Urinary bladder (tissue), 4 donors: Measurements from ENCODE around the gene TMEM121. TPM values are rescaled to one million over a fixed set of nuclear protein-coding genes. Genes with fewer than 3 reads are reported as not detected.
"Not testable (repeated sequence)": the region's sequence is repeated elsewhere in the genome, so short reads cannot be mapped to it uniquely, and the experiment has no call there.

Experiments
- DNase-seq: peaks from one replicate; pipeline ENCODE4 v3.0.0-alpha.2; 2015; ENCODE audit errors: extremely low spot score
- H3K27ac ChIP-seq: one replicate; pipeline ENCODE4 v1.5.1; 2013; ENCODE audit warnings: low read depth, mild to moderate bottlenecking, moderate library complexity
- H3K36me3 ChIP-seq: one replicate; pipeline ENCODE4 v1.6.1; 2013; ENCODE audit warnings: mild to moderate bottlenecking, moderate library complexity; ENCODE audit not compliant: insufficient read depth
- H3K4me1 ChIP-seq: one replicate; pipeline ENCODE4 v1.6.1; 2013; ENCODE audit warnings: mild to moderate bottlenecking, moderate library complexity; ENCODE audit not compliant: insufficient read depth
- H3K4me3 ChIP-seq: one replicate; pipeline ENCODE4 v1.5.1; 2013; ENCODE audit warnings: low read depth, low read length
- WGBS: extraction: QIAGEN DNeasy Blood & Tissue Kit; methylation state at CpG from one replicate; pipeline ENCODE4 v1.1.7; 2013; 5-methylcytosine and 5-hydroxymethylcytosine counted together
- polyA plus RNA-seq: library from polyadenylated mRNA; stranded (reverse); fragments of 200-250 nt; gene quantifications from one replicate; pipeline ENCODE4 v1.2.3, GENCODE V29; 2013
- total RNA-seq: library from RNA; depleted of rRNA; stranded (reverse); fragments of >200 nt; gene quantifications from one replicate; pipeline ENCODE4 v1.2.3, GENCODE V29; 2014
- donor health status: healthy with polysubstance abuse.
- donor health status: healthy.

TMEM121 gene
- total and polyA plus RNA-seq, 2 donors: 1.3 to 6.7 TPM

DNA sequence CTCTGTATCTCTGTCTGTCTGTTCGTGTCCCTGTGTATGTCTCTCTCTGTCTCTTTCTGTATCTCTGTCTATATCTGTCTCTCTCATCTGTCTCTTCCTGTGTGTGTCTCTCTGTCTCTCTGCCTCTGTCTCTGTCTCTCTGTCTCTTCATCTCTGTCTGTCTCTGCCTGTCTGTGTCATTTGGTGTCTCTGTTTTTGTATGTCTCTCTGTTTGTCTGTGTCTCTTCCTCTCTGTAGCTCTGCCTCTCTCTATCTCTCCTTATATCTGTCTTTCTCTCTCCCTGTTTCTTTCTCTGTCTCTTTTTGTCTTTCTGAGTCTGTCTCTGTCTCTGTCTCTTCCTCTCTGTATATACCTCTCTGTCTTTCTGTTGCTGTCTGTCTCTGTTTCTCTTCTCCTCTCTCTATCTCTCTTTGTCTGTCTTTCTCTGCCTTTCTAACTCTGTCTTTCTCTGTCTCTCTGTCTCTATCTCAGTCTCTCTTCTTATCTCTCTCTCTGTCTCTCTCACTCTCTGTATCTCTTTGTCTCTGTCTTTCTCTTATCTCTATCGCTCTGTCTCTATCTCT lies 50.2 kb downstream of the TMEM121 start:
- Histone ChIP-seq H3K27ac (no peak overlapping the region), H3K4me3 (no peak overlapping the region), H3K36me3 (no peaks in the 10 kb centered on the region), H3K4me1 (no peaks in the 10 kb centered on the region)
- DNase-seq: no peak
- 78% methylated on average over 2 of the region's 2 CpGs for WGBS

DNA sequence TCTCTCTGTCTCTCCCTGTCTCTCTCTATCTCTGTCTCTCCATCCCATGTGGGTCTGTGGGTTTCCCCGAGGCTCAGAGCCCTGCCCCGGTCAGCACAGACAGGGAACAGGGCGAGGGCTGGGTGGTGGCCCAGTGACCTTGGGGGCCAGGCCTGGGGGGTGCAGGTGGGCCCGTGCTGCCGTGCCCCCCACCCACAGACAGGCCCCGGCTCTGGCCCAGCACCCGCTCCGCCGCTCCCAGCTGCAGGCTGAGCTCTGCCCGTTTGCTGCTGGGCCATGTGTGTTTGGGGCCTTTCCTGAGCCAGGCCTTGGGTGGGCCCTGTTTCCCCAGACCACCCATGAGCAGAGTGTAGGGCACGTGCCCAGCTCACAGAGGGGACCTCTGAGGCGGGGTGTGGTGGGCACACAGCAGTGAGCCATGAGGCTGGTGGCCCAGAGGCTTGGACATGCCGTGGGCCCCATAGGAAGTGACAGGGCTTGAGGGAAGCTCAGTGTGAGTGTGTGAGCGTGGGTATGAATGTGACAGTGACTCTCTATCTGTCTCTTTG lies 51.0 kb downstream of the TMEM121 start:
- Histone ChIP-seq H3K36me3 (no peaks in the 10 kb centered on the region), H3K4me3 (no peak overlapping the region), H3K27ac (no peak overlapping the region), H3K4me1 (no peaks in the 10 kb centered on the region)
- no peak for DNase-seq
- WGBS: 85% methylated on average over 14 of the region's 14 CpGs

DNA sequence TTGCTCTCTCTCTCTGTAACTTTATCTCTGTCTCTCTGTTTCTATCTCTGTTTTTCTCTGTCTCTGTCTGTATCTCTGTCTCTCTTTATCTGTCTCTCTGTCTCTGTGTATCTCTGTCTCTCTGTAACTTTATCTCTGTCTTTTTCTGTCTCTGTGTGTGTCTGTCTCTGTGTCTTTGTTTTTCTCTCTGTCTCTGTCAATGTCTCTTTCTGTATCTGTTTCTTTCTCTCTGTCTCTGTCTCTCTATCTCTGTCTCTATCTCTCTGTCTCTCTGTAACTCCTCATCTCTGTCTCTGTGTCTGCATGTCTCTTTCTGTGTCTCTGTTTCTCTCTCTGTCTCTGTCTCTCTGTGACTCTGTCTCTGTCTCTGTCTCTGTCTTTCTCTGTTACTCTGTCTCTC lies 51.7 kb downstream of the TMEM121 start:
- Histone ChIP-seq H3K4me1 (no peaks in the 10 kb centered on the region), H3K4me3 (no peak overlapping the region), H3K36me3 (no peaks in the 10 kb centered on the region), H3K27ac (no peak overlapping the region)
- no peak for DNase-seq

DNA sequence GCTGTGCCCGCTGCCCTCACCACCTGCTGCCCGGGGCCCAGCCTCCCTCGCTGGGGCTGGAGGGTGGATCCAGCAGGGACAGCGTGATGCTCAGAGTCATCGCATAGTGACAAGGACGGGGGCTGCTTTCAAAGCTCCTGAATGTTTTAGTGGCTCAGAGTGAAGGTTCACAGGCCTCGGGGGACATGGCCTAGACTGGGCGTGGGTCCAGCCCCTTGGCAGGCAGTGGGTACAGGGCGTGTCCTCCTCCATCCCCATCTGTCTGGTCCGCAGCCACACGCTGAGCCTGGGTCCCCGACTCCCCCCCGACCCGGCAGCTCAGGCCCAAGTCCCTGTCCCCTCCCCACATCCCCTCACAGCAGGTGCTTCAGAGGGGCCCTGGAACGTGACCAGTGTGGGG lies 52.8 kb downstream of the TMEM121 start:
- H3K4me3 ChIP-seq, H3K27ac ChIP-seq, DNase-seq, H3K4me1 ChIP-seq, H3K36me3 ChIP-seq: not testable (repeated sequence)
- WGBS: no CpG with 5 or more reads among the region's 15 CpGs

Other genes with a start within 250 kb of the TMEM121 start
- gene BRF1, start 225.6 kb upstream of the TMEM121 start, total RNA-seq: 30.9 TPM
- gene BRF1, start 225.6 kb upstream of the TMEM121 start, polyA plus RNA-seq: 19.3 TPM
- 43.8 TPM for gene PACS2, start 211.8 kb upstream of the TMEM121 start, total RNA-seq
- 67.9 TPM for gene PACS2, start 211.8 kb upstream of the TMEM121 start, polyA plus RNA-seq
- 0.11 TPM for gene TEX22, start 128.0 kb upstream of the TMEM121 start, total RNA-seq
- 0.13 TPM for gene TEX22, start 128.0 kb upstream of the TMEM121 start, polyA plus RNA-seq
- 51.5 TPM for gene MTA1, start 106.8 kb upstream of the TMEM121 start, total RNA-seq
- gene MTA1, start 106.8 kb upstream of the TMEM121 start, polyA plus RNA-seq: 67.3 TPM
- 53.7 TPM for gene CRIP2, start 51.8 kb upstream of the TMEM121 start, total RNA-seq
- 245 TPM for gene CRIP2, start 51.8 kb upstream of the TMEM121 start, polyA plus RNA-seq
- 9.4 TPM for gene CRIP1, start 39.7 kb upstream of the TMEM121 start, total RNA-seq
- gene CRIP1, start 39.7 kb upstream of the TMEM121 start, polyA plus RNA-seq: 92.4 TPM
- gene TEDC1, start 35.3 kb upstream of the TMEM121 start, total RNA-seq: 4.2 TPM
- 10.6 TPM for gene TEDC1, start 35.3 kb upstream of the TMEM121 start, polyA plus RNA-seq